Right lobe of liver (tissue), 4 donors: ENCODE data around the gene RIMS3.

Experiments used
- POLR2A ChIP-seq: fragments of 450-650 bp; IDR thresholded peaks from one replicate; pipeline ENCODE4 v1.6.1; 2017; ENCODE audit warnings: antibody characterized with exemption, mild to moderate bottlenecking
- TF ChIP-seq, protein P1 (sequence below), 4 donors: fragments of 200-600 bp in 3 of 4; fragments of 450-650 bp in 1 of 4; IDR thresholded peaks; one replicate each; pipeline versions ENCODE4 v1.5.1 to v1.8.0; 2016 to 2022; ENCODE audit warnings: antibody characterized with exemption in 4 of 4, mild to moderate bottlenecking in 2 of 4
- donor health status: DM: no; HTN: no; CAD: no.
- donor health status: DM: no; HTN: no; CAD: no.
- donor health status: DM: no; HTN: yes; CAD: no.

DNA sequence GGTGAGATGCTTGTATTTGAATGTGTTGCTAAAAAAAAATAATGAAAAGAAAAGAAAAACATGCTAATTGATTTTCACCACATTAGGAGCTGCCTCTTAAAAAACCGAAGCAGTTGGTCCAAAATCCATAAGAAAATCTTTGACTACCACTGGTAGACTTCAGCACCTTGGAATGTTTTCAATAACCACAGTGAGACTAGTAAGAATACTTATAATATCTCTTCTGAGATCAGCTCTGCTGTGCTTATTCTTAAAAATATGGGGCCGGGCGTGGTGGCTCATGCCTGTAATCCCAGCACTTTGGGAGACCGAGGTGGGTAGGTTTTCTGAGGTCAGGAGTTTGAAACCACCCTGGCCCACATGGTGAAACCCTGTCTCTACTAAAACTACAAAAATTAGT is 41.1 kb upstream of the RIMS3 start:
- TF ChIP-seq, protein P1, sequence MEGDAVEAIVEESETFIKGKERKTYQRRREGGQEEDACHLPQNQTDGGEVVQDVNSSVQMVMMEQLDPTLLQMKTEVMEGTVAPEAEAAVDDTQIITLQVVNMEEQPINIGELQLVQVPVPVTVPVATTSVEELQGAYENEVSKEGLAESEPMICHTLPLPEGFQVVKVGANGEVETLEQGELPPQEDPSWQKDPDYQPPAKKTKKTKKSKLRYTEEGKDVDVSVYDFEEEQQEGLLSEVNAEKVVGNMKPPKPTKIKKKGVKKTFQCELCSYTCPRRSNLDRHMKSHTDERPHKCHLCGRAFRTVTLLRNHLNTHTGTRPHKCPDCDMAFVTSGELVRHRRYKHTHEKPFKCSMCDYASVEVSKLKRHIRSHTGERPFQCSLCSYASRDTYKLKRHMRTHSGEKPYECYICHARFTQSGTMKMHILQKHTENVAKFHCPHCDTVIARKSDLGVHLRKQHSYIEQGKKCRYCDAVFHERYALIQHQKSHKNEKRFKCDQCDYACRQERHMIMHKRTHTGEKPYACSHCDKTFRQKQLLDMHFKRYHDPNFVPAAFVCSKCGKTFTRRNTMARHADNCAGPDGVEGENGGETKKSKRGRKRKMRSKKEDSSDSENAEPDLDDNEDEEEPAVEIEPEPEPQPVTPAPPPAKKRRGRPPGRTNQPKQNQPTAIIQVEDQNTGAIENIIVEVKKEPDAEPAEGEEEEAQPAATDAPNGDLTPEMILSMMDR (IDR thresholded peaks at IDR 0.05): no peak
- TF ChIP-seq POLR2A: no peak
